Stimulated activated naive CD8-positive, alpha-beta T cell treated with anti-CD3 and anti-CD28 coated beads, Interleukin-15, Interleukin-2, amounts not matched to agents 100 U/mL and 50 U/mL, for 24 hours (primary cell): ENCODE data around the gene MAN1C1.
"Not testable (repeated sequence)": the region's sequence is repeated elsewhere in the genome, so short reads cannot be mapped to it uniquely, and the experiment has no call there.

Experiments used
- ATAC-seq: fragments of 150-1000 bp; cut with Tn5 transposase; one replicate; pipeline ENCODE4 v1.10.0; 2021
- DNase-seq: peaks from one replicate; pipeline ENCODE4 v3.0.0; 2021

MAN1C1 gene

GRCh38 chr1:25716320-25716719 lies 99.7 kb downstream of the MAN1C1 start:
- DNase-seq, result no peak
- no peak for ATAC-seq

GRCh38 chr1:25718732-25719131 lies 102.1 kb downstream of the MAN1C1 start:
- ATAC-seq (no peak), DNase-seq (no peak)

- ATAC-seq (no peak), DNase-seq (no peak)
Measured at GRCh38 chr1:25720624-25721023, 104.0 kb downstream of the MAN1C1 start.

- ATAC-seq, result no peak
Measured at GRCh38 chr1:25723250-25723880, 106.8 kb downstream of the MAN1C1 start.

GRCh38 chr1:25724201-25724600 lies 107.6 kb downstream of the MAN1C1 start:
- ATAC-seq (no peak), DNase-seq (no peak)

More at GRCh38 chr1:25723250-25723880, 106.8 kb downstream of the MAN1C1 start:
- no peak for DNase-seq

- ATAC-seq (no peak), DNase-seq (no peak)
Measured at GRCh38 chr1:25724966-25725365, 108.4 kb downstream of the MAN1C1 start.

- ATAC-seq (no peak), DNase-seq (no peak)
Measured at GRCh38 chr1:25725482-25725881, 108.9 kb downstream of the MAN1C1 start.

- ATAC-seq (no peak), DNase-seq (no peak)
Measured at GRCh38 chr1:25727088-25727487, 110.5 kb downstream of the MAN1C1 start.

- no peak for ATAC-seq
- DNase-seq, result no peak
Measured at GRCh38 chr1:25727635-25728286, 111.2 kb downstream of the MAN1C1 start.

- ATAC-seq, result no peak
- no peak for DNase-seq
Measured at GRCh38 chr1:25728301-25728935, 111.8 kb downstream of the MAN1C1 start.

GRCh38 chr1:25729045-25729444 lies 112.5 kb downstream of the MAN1C1 start:
- no peak for ATAC-seq

GRCh38 chr1:25729790-25730644 lies 113.4 kb downstream of the MAN1C1 start:
- no peak for DNase-seq

More at GRCh38 chr1:25729045-25729444, 112.5 kb downstream of the MAN1C1 start:
- DNase-seq, result no peak

GRCh38 chr1:25731148-25731547 lies 114.6 kb downstream of the MAN1C1 start:
- no peak for ATAC-seq
- no peak for DNase-seq

More at GRCh38 chr1:25729790-25730644, 113.4 kb downstream of the MAN1C1 start:
- ATAC-seq, result no peak

GRCh38 chr1:25731626-25732370 lies 115.2 kb downstream of the MAN1C1 start:
- DNase-seq, result no peak
- ATAC-seq, result no peak

- no peak for ATAC-seq
- DNase-seq, result no peak
Measured at GRCh38 chr1:25732821-25733220, 116.2 kb downstream of the MAN1C1 start.

- DNase-seq (no peak), ATAC-seq (no peak)
Measured at GRCh38 chr1:25733271-25733670, 116.7 kb downstream of the MAN1C1 start.

- not testable (repeated sequence) for ATAC-seq, DNase-seq
Measured at GRCh38 chr1:25734991-25735390, 118.4 kb downstream of the MAN1C1 start.

- ATAC-seq (no peak), DNase-seq (no peak)
Measured at GRCh38 chr1:25735956-25736529, 119.5 kb downstream of the MAN1C1 start.

- no peak for DNase-seq
- ATAC-seq, result no peak
Measured at GRCh38 chr1:25737130-25737529, 120.5 kb downstream of the MAN1C1 start.

- ATAC-seq (no peak), DNase-seq (no peak)
Measured at GRCh38 chr1:25738499-25738898, 121.9 kb downstream of the MAN1C1 start.

GRCh38 chr1:25739341-25739740 lies 122.8 kb downstream of the MAN1C1 start:
- DNase-seq (no peak), ATAC-seq (no peak)
